Trophoblast cell (in vitro differentiated cells and primary cell): ENCODE measurements around the gene QKI.
"Not testable (repeated sequence)": the region's sequence is repeated elsewhere in the genome, so short reads cannot be mapped to it uniquely, and the experiment has no call there.

Experiments used
- DNase-seq, 2 donors: peaks; one replicate each; pipeline ENCODE4 v3.0.0-alpha.2; 2016
- H2AFZ ChIP-seq: 2 replicates; pipeline ENCODE4 v1.6.1; 2013; ENCODE audit warnings: low read length, moderate library complexity, mild to moderate bottlenecking; ENCODE audit not compliant: insufficient read depth, poor library complexity
- H2AK5ac ChIP-seq: 2 replicates; pipeline ENCODE4 v1.6.1; 2013; ENCODE audit warnings: mild to moderate bottlenecking, low read length
- H2BK120ac ChIP-seq: 2 replicates; pipeline ENCODE4 v1.6.1; 2013; ENCODE audit warnings: low read length, mild to moderate bottlenecking, moderate library complexity; ENCODE audit not compliant: insufficient read depth, poor library complexity
- H2BK12ac ChIP-seq: 2 replicates; pipeline ENCODE4 v1.6.1; 2013; ENCODE audit warnings: mild to moderate bottlenecking, low read length, moderate library complexity
- H2BK5ac ChIP-seq: 2 replicates; pipeline ENCODE4 v1.6.1; 2013; ENCODE audit warnings: low read length, low read depth, moderate library complexity, mild to moderate bottlenecking; ENCODE audit not compliant: poor library complexity
- H3K14ac ChIP-seq: 2 replicates; pipeline ENCODE4 v1.6.1; 2013; ENCODE audit warnings: mild to moderate bottlenecking, low read length
- H3K18ac ChIP-seq: 2 replicates; pipeline ENCODE4 v1.6.1; 2013; ENCODE audit warnings: mild to moderate bottlenecking, low read length
- H3K23ac ChIP-seq: 2 replicates; pipeline ENCODE4 v1.6.1; 2013; ENCODE audit warnings: low read length
- H3K27ac ChIP-seq: 2 replicates; pipeline ENCODE4 v1.5.1; 2013; ENCODE audit warnings: low read depth, mild to moderate bottlenecking, inconsistent platforms, low read length, moderate library complexity
- H3K27me3 ChIP-seq: 2 replicates; pipeline ENCODE4 v1.6.1; 2013; ENCODE audit warnings: inconsistent platforms, mild to moderate bottlenecking, low read length, moderate library complexity; ENCODE audit not compliant: insufficient read depth
- H3K36me3 ChIP-seq, 2 experiments: 1 replicate in 1 of 2; 2 replicates in 1 of 2; pipeline ENCODE4 v1.6.1; 2013; ENCODE audit warnings: low read length in 2 of 2, mild to moderate bottlenecking in 2 of 2, moderate library complexity in 1 of 2; ENCODE audit not compliant: insufficient read depth in 2 of 2, control insufficient read depth in 1 of 2
- H3K4ac ChIP-seq: 2 replicates; pipeline ENCODE4 v1.6.1; 2013; ENCODE audit warnings: low read depth, mild to moderate bottlenecking, low read length, moderate library complexity
- H3K4me1 ChIP-seq, 2 experiments: 1 replicate in 1 of 2; 2 replicates in 1 of 2; pipeline ENCODE4 v1.6.1; 2013; ENCODE audit warnings: low read length in 2 of 2, mild to moderate bottlenecking in 2 of 2, moderate library complexity in 1 of 2; ENCODE audit not compliant: insufficient read depth in 2 of 2, control insufficient read depth in 1 of 2
- H3K4me2 ChIP-seq: 2 replicates; pipeline ENCODE4 v1.6.1; 2013; ENCODE audit warnings: inconsistent platforms, mild to moderate bottlenecking, low read length, moderate library complexity
- H3K4me3 ChIP-seq: 2 replicates; pipeline ENCODE4 v1.5.1; 2013; ENCODE audit warnings: mild to moderate bottlenecking, low read depth, low read length, inconsistent platforms
- H3K79me1 ChIP-seq: one replicate; pipeline ENCODE4 v1.6.1; 2013; ENCODE audit warnings: low read length
- H3K79me2 ChIP-seq: 2 replicates; pipeline ENCODE4 v1.6.1; 2013; ENCODE audit warnings: low read length, mild to moderate bottlenecking; ENCODE audit not compliant: control insufficient read depth, insufficient read depth, poor library complexity
- H3K9ac ChIP-seq: 2 replicates; pipeline ENCODE4 v1.6.1; 2013; ENCODE audit warnings: mild to moderate bottlenecking, low read length
- H3K9me3 ChIP-seq: 2 replicates; pipeline ENCODE4 v1.6.1; 2013; ENCODE audit warnings: low read depth, mild to moderate bottlenecking, control low read depth, inconsistent platforms, low read length; ENCODE audit not compliant: insufficient read depth
- H4K12ac ChIP-seq: 2 replicates; pipeline ENCODE4 v1.6.1; 2013; ENCODE audit warnings: low read depth, mild to moderate bottlenecking, low read length, moderate library complexity
- H4K8ac ChIP-seq: 2 replicates; pipeline ENCODE4 v1.6.1; 2013; ENCODE audit warnings: low read depth, mild to moderate bottlenecking, low read length, moderate library complexity
- H4K91ac ChIP-seq: one replicate; pipeline ENCODE4 v1.6.1; 2013; ENCODE audit warnings: low read depth, mild to moderate bottlenecking, low read length, moderate library complexity
- WGBS: extraction: QIAGEN DNeasy Blood & Tissue Kit; methylation state at CpG from one replicate; pipeline ENCODE4 v1.1.7; 2013; ENCODE audit warnings: missing lambda C conversion rate; ENCODE audit not compliant: insufficient read length, insufficient coverage; ENCODE audit errors: extremely low coverage; 5-methylcytosine and 5-hydroxymethylcytosine counted together

QKI gene

DNA sequence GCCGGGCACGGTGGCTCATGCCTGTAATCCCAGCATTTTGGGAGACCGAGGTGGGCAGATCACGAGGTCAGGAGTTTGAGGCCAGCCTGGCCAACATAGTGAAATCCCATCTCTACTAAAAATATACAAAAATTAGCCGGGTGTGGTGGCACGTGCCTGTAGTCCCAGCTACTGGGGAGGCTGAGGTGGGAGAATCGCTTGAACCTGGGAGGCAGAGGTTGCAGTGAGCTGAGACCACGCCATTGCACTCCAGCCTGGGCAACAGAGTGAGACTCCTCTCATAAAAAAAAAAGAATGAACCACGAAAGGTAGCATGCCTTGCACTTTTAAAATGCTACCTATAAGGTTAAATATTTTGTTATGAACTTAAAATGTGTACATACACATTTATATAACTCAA is 19.0 kb downstream of the QKI start:
- H3K79me2 ChIP-seq, H2BK5ac ChIP-seq, DNase-seq, H3K14ac ChIP-seq, H3K18ac ChIP-seq, H2BK12ac ChIP-seq, H2AFZ ChIP-seq, H3K4me1 ChIP-seq, H3K79me1 ChIP-seq, H3K27me3 ChIP-seq, H3K9ac ChIP-seq, H3K9me3 ChIP-seq, H4K8ac ChIP-seq, H3K23ac ChIP-seq, H4K12ac ChIP-seq, H2AK5ac ChIP-seq, H3K27ac ChIP-seq, H3K4me3 ChIP-seq, H3K4me2 ChIP-seq, H2BK120ac ChIP-seq, H3K36me3 ChIP-seq, H4K91ac ChIP-seq, H3K4ac ChIP-seq: not testable (repeated sequence)
- WGBS, result no CpG with 5 or more reads among the region's 9 CpGs

DNA sequence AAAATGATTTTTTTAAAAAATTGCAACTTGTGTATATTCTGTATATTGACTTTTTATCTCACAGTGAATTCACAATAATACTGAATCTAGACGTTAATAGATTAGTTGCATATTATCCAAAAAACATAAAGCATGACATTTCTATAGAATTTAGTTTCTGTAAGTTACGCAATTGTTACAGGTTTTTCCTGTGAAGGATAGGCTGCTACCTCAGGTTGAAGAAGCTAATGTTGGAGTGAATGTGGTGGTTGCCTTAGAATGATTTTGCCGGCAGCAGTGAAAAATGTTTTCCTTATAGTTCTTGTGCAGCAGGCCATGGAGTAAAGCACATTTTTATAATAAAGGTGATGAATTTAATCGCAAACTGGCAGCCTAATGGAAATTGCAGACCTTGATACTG is 20.5 kb downstream of the QKI start:
- H3K14ac ChIP-seq, result no peak overlapping the region
- no peak overlapping the region for H4K12ac ChIP-seq
- no CpG with 5 or more reads among the region's 4 CpGs for WGBS
- no peak overlapping the region for H3K27ac ChIP-seq
- no peak overlapping the region for H4K8ac ChIP-seq
- H3K27me3 ChIP-seq, result no peaks in the 10 kb centered on the region
- H2BK5ac ChIP-seq, result no peak overlapping the region
- H3K4me1 ChIP-seq, result no peaks in the 10 kb centered on the region
- H3K9ac ChIP-seq, result no peak overlapping the region
- no peak overlapping the region for H3K18ac ChIP-seq
- H2BK120ac ChIP-seq, result no peak overlapping the region
- H3K4me2 ChIP-seq, result no peak overlapping the region
- no peak overlapping the region for H3K4me3 ChIP-seq
- H2AK5ac ChIP-seq, result no peak overlapping the region
- no peak overlapping the region for H2AFZ ChIP-seq
- no peak overlapping the region for H4K91ac ChIP-seq
- peaks cover 4% of the 10 kb centered on the region for H3K79me2 ChIP-seq
- H3K9me3 ChIP-seq, result no peaks in the 10 kb centered on the region
- peak overlapping the region; percentile 97 for H3K4ac ChIP-seq
- H3K36me3 ChIP-seq, result no peaks in the 10 kb centered on the region
- DNase-seq, result no peak
- H3K23ac ChIP-seq, result no peak overlapping the region
- no peak overlapping the region for H2BK12ac ChIP-seq
- H3K79me1 ChIP-seq, result no peaks in the 10 kb centered on the region

DNA sequence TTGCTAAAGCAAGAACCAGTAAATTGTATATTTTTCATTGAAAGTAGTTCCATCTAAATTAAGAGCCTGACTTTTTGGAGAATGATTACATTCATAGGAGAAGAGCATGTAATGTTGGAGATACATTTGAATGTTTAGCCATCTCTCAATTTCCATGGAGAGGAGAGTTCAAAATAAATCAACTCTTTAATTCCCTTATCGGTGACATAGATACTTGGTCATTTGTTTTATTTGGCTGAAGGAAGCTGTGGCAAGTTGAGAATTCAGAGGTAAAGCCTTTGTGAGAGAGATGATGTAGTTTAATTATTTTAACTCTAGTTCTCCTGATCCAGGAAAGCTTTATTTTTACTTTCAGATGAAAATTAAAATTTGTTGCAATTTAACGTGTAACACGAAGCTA is 22.3 kb downstream of the QKI start:
- no peaks in the 10 kb centered on the region for H3K36me3 ChIP-seq
- H3K4me2 ChIP-seq, result no peak overlapping the region
- no peak overlapping the region for H3K9ac ChIP-seq
- H2BK5ac ChIP-seq, result no peak overlapping the region
- no peak overlapping the region for H3K14ac ChIP-seq
- no peaks in the 10 kb centered on the region for H3K79me1 ChIP-seq
- no peak overlapping the region for H2BK120ac ChIP-seq
- no peak overlapping the region for H4K91ac ChIP-seq
- no CpG with 5 or more reads among the region's 3 CpGs for WGBS
- no peak overlapping the region for H3K23ac ChIP-seq
- H3K4ac ChIP-seq, result no peak overlapping the region
- no peak overlapping the region for H3K18ac ChIP-seq
- no peaks in the 10 kb centered on the region for H3K4me1 ChIP-seq
- H2AK5ac ChIP-seq, result no peak overlapping the region
- no peaks in the 10 kb centered on the region for H3K9me3 ChIP-seq
- H3K4me3 ChIP-seq, result no peak overlapping the region
- no peaks in the 10 kb centered on the region for H3K27me3 ChIP-seq
- DNase-seq, result no peak
- no peak overlapping the region for H3K27ac ChIP-seq
- H4K8ac ChIP-seq, result no peak overlapping the region
- H3K79me2 ChIP-seq, result peaks cover 8% of the 10 kb centered on the region
- no peak overlapping the region for H2AFZ ChIP-seq
- no peak overlapping the region for H4K12ac ChIP-seq
- no peak overlapping the region for H2BK12ac ChIP-seq

GRCh38 chr6:163437466-163437865 is 22.9 kb downstream of the QKI start:
- no peak overlapping the region for H3K18ac ChIP-seq
- H3K14ac ChIP-seq, result no peak overlapping the region
- H4K12ac ChIP-seq, result no peak overlapping the region
- H4K8ac ChIP-seq, result no peak overlapping the region
- H2AK5ac ChIP-seq, result no peak overlapping the region
- no peaks in the 10 kb centered on the region for H3K79me1 ChIP-seq
- H3K27me3 ChIP-seq, result no peaks in the 10 kb centered on the region
- H2AFZ ChIP-seq, result no peak overlapping the region
- H3K36me3 ChIP-seq, result no peaks in the 10 kb centered on the region
- H3K4me1 ChIP-seq, result peaks cover 0 to 2% of the 10 kb centered on the region in 2 experiments
- no peak overlapping the region for H2BK12ac ChIP-seq
- no peak overlapping the region for H4K91ac ChIP-seq
- no peak overlapping the region for H2BK5ac ChIP-seq
- peaks cover 5% of the 10 kb centered on the region for H3K79me2 ChIP-seq
- H3K9ac ChIP-seq, result no peak overlapping the region
- no peaks in the 10 kb centered on the region for H3K9me3 ChIP-seq
- no CpG with 5 or more reads among the region's 3 CpGs for WGBS
- no peak overlapping the region for H3K4me3 ChIP-seq
- H3K4me2 ChIP-seq, result no peak overlapping the region
- no peak for DNase-seq
- H3K27ac ChIP-seq, result no peak overlapping the region
- H2BK120ac ChIP-seq, result no peak overlapping the region
- H3K23ac ChIP-seq, result no peak overlapping the region
- H3K4ac ChIP-seq, result no peak overlapping the region
